KMS-11 (cell line): ENCODE data around the gene CRYGA.

Experiments used
- H2AFZ ChIP-seq: fragments of 200-600 bp; sonication (generic); 2 replicates; pipeline ENCODE4 v1.6.1; 2016; ENCODE audit warnings: antibody characterized with exemption, mixed run types, low read depth
- H3K27ac ChIP-seq: fragments of 200-600 bp; sonication (generic); 2 replicates; pipeline ENCODE4 v1.6.1; 2016; ENCODE audit warnings: mild to moderate bottlenecking, mixed run types
- H3K27me3 ChIP-seq: fragments of 200-600 bp; sonication (generic); 2 replicates; pipeline ENCODE4 v1.6.1; 2017; ENCODE audit warnings: mild to moderate bottlenecking, low read depth, mixed run types, moderate library complexity; ENCODE audit not compliant: insufficient read depth
- H3K36me3 ChIP-seq: fragments of 200-600 bp; sonication (generic); 2 replicates; pipeline ENCODE4 v1.6.1; 2017; ENCODE audit warnings: mild to moderate bottlenecking, mixed run types; ENCODE audit not compliant: insufficient read depth
- H3K4me1 ChIP-seq: fragments of 200-600 bp; sonication (generic); 2 replicates; pipeline ENCODE4 v1.6.1; 2016; ENCODE audit warnings: mild to moderate bottlenecking, low read depth, mixed run types; ENCODE audit not compliant: poor library complexity, severe bottlenecking
- H3K4me2 ChIP-seq: fragments of 200-600 bp; sonication (generic); 2 replicates; pipeline ENCODE4 v1.7.0; 2016; ENCODE audit warnings: mild to moderate bottlenecking, mixed run types
- H3K4me3 ChIP-seq: fragments of 200-600 bp; sonication (generic); IDR thresholded peaks from 2 replicates; pipeline ENCODE4 v1.6.1; 2017; ENCODE audit warnings: low read depth, low read length, mixed read lengths; ENCODE audit not compliant: insufficient read depth
- H3K79me2 ChIP-seq: fragments of 200-600 bp; sonication (generic); 2 replicates; pipeline ENCODE4 v1.6.1; 2016; ENCODE audit warnings: low read depth, mixed run types; ENCODE audit not compliant: insufficient read depth
- H3K9ac ChIP-seq: fragments of 200-600 bp; sonication (generic); 2 replicates; pipeline ENCODE4 v1.6.1; 2016; ENCODE audit warnings: mild to moderate bottlenecking, mixed run types
- H4K20me1 ChIP-seq: fragments of 200-600 bp; sonication (generic); 2 replicates; pipeline ENCODE4 v1.6.1; 2016; ENCODE audit warnings: mild to moderate bottlenecking, mixed run types; ENCODE audit not compliant: insufficient read depth
- TF ChIP-seq, protein P1 (sequence below): fragments of 200-600 bp; sonication (generic); conservative IDR thresholded peaks from 2 replicates; pipeline ENCODE4 v1.6.1; 2017; ENCODE audit warnings: low read depth, mild to moderate bottlenecking, antibody characterized with exemption, low read length, moderate library complexity, mixed read lengths

The CRYGA gene

DNA sequence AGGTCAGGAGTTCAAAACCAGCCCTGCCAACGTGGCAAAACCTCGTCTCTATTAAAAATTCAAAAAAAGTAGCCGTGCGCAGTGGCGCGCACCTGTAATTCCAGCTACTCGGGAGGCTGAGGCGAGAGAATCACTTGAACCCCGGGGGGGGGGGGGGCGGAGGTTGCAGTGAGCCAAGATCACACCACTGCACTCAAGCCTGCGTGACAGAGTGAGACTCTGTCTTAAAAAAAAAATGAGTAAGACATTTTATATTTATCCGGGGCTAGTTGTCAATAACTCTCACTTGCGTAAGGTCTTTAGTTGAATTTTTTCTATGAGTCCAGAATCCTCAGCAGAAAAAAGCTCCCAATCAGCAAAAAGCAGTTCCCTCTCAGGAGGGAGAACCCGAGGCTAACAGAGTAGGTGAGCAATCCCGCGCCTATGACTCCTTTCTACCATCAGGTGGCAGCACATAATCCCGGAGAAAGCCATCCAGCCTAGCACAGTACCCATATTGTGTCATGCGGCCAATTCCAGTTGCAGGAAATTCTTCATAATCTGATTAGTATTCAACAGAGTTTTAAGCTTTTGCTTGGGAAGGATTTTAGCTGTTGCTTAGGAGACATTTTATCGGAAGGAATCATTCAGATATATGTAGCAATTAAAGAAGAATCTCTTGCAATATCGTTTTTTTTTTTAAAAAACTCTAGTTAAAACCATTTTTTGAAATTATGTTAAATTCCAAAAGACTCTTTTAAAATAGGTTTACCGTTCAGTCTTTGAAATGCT is 11.9 kb upstream of the CRYGA start:
- Histone ChIP-seq H3K4me1 (no peaks in the 10 kb centered on the region), H3K4me3 (no peak overlapping the region), H3K9ac (no peak overlapping the region), H3K79me2 (no peaks in the 10 kb centered on the region), H3K4me2 (no peak overlapping the region), H3K36me3 (no peaks in the 10 kb centered on the region), H3K27me3 (no peaks in the 10 kb centered on the region), H2AFZ (peak overlapping the region; percentile 15; the same call in 1 of the 2 replicates), H3K27ac (no peak overlapping the region), H4K20me1 (no peaks in the 10 kb centered on the region)
- TF ChIP-seq, protein P1, sequence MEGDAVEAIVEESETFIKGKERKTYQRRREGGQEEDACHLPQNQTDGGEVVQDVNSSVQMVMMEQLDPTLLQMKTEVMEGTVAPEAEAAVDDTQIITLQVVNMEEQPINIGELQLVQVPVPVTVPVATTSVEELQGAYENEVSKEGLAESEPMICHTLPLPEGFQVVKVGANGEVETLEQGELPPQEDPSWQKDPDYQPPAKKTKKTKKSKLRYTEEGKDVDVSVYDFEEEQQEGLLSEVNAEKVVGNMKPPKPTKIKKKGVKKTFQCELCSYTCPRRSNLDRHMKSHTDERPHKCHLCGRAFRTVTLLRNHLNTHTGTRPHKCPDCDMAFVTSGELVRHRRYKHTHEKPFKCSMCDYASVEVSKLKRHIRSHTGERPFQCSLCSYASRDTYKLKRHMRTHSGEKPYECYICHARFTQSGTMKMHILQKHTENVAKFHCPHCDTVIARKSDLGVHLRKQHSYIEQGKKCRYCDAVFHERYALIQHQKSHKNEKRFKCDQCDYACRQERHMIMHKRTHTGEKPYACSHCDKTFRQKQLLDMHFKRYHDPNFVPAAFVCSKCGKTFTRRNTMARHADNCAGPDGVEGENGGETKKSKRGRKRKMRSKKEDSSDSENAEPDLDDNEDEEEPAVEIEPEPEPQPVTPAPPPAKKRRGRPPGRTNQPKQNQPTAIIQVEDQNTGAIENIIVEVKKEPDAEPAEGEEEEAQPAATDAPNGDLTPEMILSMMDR, result peak; percentile 80

DNA sequence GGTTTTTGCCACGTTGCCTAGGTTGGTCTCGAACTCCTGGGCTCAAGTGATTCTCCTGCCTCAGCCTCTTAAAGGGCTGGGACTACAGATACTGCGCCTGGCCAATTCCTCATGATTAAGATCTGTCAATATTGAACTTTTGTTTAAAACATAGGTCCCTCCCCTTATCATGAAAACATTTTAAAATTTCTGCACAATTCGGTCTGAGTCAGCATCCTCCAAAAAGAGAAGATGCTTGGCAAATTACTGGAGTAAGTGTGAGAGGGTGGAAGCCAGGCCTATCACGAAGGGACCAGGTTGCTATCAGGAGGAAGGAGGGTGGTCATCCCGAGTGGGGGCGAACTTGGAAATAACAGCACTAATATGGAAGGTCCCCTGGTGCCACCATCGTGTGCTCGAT is 10.8 kb upstream of the CRYGA start:
- Histone ChIP-seq H4K20me1 (no peaks in the 10 kb centered on the region), H3K27ac (no peak overlapping the region)

DNA sequence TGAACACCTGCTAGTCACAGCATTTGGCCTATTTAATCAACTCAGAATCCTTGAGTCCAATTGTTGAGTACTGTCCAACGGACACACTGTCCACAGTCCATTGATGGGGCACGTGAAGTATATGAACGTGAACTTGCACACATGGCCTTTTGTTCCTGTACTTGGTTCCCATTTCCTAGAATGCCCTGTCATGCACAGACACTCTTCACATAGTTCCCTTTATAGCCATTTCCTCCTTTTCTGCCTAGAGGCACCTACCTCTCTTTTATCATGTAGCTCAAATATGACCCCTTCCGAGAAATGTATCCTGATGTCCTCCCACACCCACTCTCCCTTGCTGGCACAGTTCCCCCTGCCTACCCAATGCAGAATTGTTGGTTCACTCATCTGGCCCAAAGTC is 8.7 kb upstream of the CRYGA start:
- H3K4me3 ChIP-seq, result no peak overlapping the region
- H3K27ac ChIP-seq, result no peak overlapping the region
- TF ChIP-seq, protein P1, result no peak
- H3K79me2 ChIP-seq, result no peaks in the 10 kb centered on the region
- no peak overlapping the region for H2AFZ ChIP-seq
- H4K20me1 ChIP-seq, result no peaks in the 10 kb centered on the region
- H3K4me1 ChIP-seq, result no peaks in the 10 kb centered on the region
- no peaks in the 10 kb centered on the region for H3K36me3 ChIP-seq
- H3K27me3 ChIP-seq, result no peaks in the 10 kb centered on the region
- no peak overlapping the region for H3K4me2 ChIP-seq
- no peak overlapping the region for H3K9ac ChIP-seq

More for the DNA sequence above, 10.8 kb upstream of the CRYGA start:
- TF ChIP-seq, protein P1, result no peak
- Histone ChIP-seq H3K4me3 (no peak overlapping the region), H3K79me2 (no peaks in the 10 kb centered on the region), H3K27me3 (no peaks in the 10 kb centered on the region), H3K9ac (no peak overlapping the region), H3K4me1 (no peaks in the 10 kb centered on the region), H3K4me2 (no peak overlapping the region), H2AFZ (no peak overlapping the region), H3K36me3 (no peaks in the 10 kb centered on the region)

DNA sequence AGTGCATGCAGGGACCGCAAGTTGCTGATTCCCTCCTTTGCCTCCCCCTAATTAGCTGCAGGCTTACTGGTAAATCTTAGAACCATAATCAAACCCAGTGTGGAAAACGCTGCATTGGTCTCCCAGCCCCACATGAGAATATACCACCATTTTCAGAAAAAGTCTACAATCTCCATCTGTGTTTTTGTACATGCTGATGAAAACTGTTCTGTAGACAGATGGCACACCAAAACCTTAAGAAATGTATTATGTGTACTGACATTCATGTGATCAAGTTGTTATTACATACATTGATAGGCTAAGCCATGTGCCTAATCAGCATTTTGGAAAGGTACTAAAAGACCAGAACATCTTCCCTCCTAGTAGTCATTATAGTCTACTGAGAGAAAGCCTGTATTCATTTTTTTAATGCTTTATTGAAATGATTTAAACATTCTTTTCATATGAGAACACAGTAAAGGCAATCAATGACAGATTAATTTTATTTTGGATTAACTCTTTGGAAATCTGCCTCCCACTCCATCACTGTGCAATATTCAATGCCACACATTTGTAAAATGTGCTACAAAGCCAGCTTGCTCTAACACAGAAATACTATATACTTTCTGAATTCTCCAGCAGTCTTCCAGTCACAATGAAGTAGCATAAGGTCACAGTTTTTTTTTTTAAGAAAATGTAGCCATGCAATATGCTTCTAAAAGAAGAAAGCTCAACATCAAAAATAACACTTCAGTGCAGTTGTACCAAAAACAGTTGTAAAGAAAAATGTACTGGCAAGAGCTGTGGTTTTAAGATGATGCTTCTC is 1.8 kb upstream of the CRYGA start:
- Histone ChIP-seq H3K9ac (no peak overlapping the region), H4K20me1 (no peaks in the 10 kb centered on the region), H3K79me2 (no peaks in the 10 kb centered on the region), H3K4me1 (no peaks in the 10 kb centered on the region), H3K4me3 (no peak overlapping the region), H3K36me3 (no peaks in the 10 kb centered on the region), H3K27ac (no peak overlapping the region), H3K27me3 (no peaks in the 10 kb centered on the region), H2AFZ (no peak overlapping the region), H3K4me2 (no peak overlapping the region)
- TF ChIP-seq, protein P1, result no peak
